Activated CD8-positive, alpha-beta T cell treated with anti-CD3 and anti-CD28 coated beads, Interleukin-2, amount 10 ng/mL, durations not matched to agents 7 days and 5 days (primary cell): Measurements from ENCODE around the gene SERP2. TPM values are rescaled to one million over a fixed set of nuclear protein-coding genes. Genes with fewer than 3 reads are reported as not detected.

Experiments
- ATAC-seq: fragments of 150-1000 bp; cut with Tn5 transposase; one replicate; pipeline ENCODE4 v1.10.0; 2021; ENCODE audit warnings: moderate library complexity
- CTCF ChIA-PET: fragments of 350-600 bp; sonication (Branson Sonifier 250); formaldehyde crosslinking; loops from one replicate; lab custom pipeline; 2021; ENCODE audit warnings: antibody characterized with exemption; lab: Charles Lee
- POLR2A ChIA-PET: fragments of 350-600 bp; sonication (Branson Sonifier 250); formaldehyde crosslinking; loops from one replicate; lab custom pipeline; 2021; ENCODE audit warnings: antibody characterized with exemption; lab: Charles Lee
- DNase-seq: peaks from one replicate; pipeline ENCODE4 v3.0.0-alpha.2; 2020
- H3K27ac Mint-ChIP-seq: one replicate; pipeline ENCODE4 v1.8.0; 2021; ENCODE audit warnings: mild to moderate bottlenecking, mixed read lengths
- H3K27me3 Mint-ChIP-seq: one replicate; pipeline ENCODE4 v1.8.0; 2021; ENCODE audit warnings: low read depth, mixed read lengths
- H3K36me3 Mint-ChIP-seq: one replicate; pipeline ENCODE4 v1.8.0; 2021; ENCODE audit warnings: low read depth, mixed read lengths
- H3K4me1 Mint-ChIP-seq: one replicate; pipeline ENCODE4 v1.8.0; 2021; ENCODE audit warnings: low read depth, mixed read lengths
- H3K4me3 Mint-ChIP-seq: one replicate; pipeline ENCODE4 v1.8.0; 2021; ENCODE audit warnings: mild to moderate bottlenecking, mixed read lengths
- H3K9me3 Mint-ChIP-seq: one replicate; pipeline ENCODE4 v1.8.0; 2022; ENCODE audit warnings: mixed read lengths; ENCODE audit not compliant: insufficient read depth
- total RNA-seq, 2 experiments: library from RNA; stranded (reverse); gene quantifications; one replicate each; pipeline ENCODE4 v1.2.3, GENCODE V29; 2021

Gene SERP2
- total RNA-seq, 2 experiments from 2014 or later, result 0.31 to 0.50 TPM

DNA sequence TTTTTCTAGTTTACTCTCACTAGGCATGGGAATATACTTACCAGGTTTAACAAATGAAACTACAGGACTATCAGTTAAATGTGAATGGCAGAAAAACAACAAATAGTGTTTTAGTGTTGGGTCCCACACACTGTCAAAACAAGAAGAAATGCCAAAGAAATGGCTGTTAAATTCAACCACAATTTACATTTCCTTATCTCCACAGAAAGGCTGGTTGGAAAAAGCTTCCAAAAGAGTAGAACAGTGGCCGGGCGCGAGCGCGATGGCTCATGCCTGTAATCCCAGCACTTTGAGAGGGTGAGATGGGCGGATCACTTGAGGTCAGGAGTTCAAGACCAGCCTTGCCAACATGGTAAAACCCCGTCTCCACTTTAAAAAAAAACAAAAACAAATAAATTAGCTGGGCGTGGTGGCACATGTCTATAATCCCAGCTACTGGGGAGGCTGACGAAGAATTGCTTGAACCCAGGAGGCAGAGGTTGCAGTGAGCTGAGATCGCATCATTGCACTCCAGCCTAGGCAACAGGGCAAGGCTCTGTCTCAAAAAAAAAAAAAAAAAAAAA is 66.5 kb downstream of the SERP2 start:
- no peak for DNase-seq
- CTCF ChIA-PET, result interaction anchor here (1.8 kb wide), 2 partner anchors 197 to 534 kb away, joined by 4 to 9 read pairs; no protein-coding TSS in a partner anchor
- H3K36me3 Mint-ChIP-seq, result no peaks in the 10 kb centered on the region
- H3K9me3 Mint-ChIP-seq, result no peaks in the 10 kb centered on the region
- H3K4me1 Mint-ChIP-seq, result peaks cover 22% of the 10 kb centered on the region
- no peak for ATAC-seq
- POLR2A ChIA-PET, result no interaction called here
- peaks cover 24% of the 10 kb centered on the region for H3K27me3 Mint-ChIP-seq
- no peak overlapping the region for H3K27ac Mint-ChIP-seq
- H3K4me3 Mint-ChIP-seq, result no peak overlapping the region

Other genes starting within 250 kb of the SERP2 start
- gene TSC22D1, start 202.5 kb downstream of the SERP2 start, total RNA-seq, result 10 to 100 TPM; 13.7 to 15.8 TPM